GM13977 (cell line): ENCODE results near the gene ATP7B.

Source experiments
- DNase-seq: peaks from one replicate; pipeline ENCODE4 v3.0.0; 2012; ENCODE audit warnings: low spot score
- CTCF ChIP-seq: IDR thresholded peaks from 2 replicates; pipeline ENCODE4 v1.5.1; 2012; ENCODE audit warnings: mild to moderate bottlenecking, control low read depth; ENCODE audit not compliant: insufficient read depth; ENCODE audit errors: extremely low read depth, missing control alignments
- in situ Hi-C: fragments of 300-500 bp; cut with MboI; formaldehyde crosslinking; loops from one replicate; pipeline ENCODE4 v1.12.0; 2022; ENCODE audit warnings: low sequenced_read_pairs, low pct_unique_long_range_greater_than_20kb, mixed read lengths, inconsistent platforms; ENCODE audit not compliant: unreplicated experiment

Gene ATP7B

GRCh38 chr13:51981355-51981754, 29.9 kb downstream of the ATP7B start:
- TF ChIP-seq CTCF: no peak
- in situ Hi-C loops: no loop called here
- no peak for DNase-seq

DNA sequence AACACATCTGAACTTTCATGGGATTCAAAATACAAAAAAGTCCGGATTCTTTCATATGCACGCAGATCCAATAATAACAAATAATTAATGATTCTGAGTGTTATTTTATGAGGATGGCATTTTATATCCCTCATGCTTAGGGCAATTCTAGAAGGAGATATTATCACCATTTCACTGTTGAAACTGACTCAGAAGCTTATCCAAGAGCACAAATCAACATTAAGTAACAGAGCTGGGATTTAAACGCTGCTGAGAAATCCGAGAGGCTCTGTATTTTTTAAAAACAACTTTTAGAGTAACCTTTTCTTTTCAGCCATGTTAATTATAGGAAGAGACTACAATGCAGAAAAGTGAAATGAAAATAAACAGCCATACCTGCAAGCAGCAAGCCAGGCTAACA, 30.3 kb downstream of the ATP7B start:
- in situ Hi-C loops: no loop called here
- TF ChIP-seq CTCF: no peak
- DNase-seq: no peak

DNA sequence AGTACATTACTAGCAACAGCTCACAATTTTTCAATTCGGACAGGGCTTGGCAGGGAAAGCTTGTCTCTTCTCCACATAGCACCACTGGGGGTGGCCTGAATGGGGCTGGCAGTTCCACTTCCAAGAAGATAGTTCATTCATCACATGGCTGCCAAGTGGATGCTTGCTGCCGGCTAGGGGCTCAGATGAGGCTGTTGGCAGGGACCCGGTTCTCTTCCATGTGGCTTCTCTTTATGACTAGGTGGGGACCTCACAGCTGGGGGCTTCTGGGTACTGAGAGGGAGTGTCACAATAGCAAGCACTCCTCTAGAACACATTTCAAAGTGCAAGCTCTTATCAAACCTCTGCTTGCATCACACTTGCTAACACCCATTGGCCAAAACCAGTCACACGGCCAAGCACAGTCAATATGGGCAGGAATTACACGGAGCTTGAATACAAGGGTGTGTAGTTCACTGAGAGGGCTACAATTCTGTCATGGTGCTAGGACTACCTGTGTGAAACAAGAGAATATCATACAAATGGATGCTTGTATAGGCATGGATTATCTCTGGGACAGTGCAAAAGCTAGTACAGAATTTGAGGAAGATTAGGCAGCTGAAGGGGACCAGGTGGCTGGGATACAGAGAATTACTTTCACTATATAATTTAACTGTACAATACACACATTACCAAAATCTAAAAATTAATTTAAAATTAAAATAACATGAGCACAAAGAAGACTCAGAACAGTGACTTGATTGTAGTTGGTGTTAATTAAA, 32.3 kb downstream of the ATP7B start:
- in situ Hi-C loops: no loop called here
- TF ChIP-seq CTCF: no peak
- DNase-seq: no peak

- in situ Hi-C loops: no loop called here
- no peak for TF ChIP-seq CTCF
- DNase-seq: no peak
Measured at GRCh38 chr13:51977625-51978024, 33.6 kb downstream of the ATP7B start.

GRCh38 chr13:51976890-51977289, 34.4 kb downstream of the ATP7B start:
- no peak for DNase-seq
- in situ Hi-C loops: no loop called here
- TF ChIP-seq CTCF: no peak

DNA sequence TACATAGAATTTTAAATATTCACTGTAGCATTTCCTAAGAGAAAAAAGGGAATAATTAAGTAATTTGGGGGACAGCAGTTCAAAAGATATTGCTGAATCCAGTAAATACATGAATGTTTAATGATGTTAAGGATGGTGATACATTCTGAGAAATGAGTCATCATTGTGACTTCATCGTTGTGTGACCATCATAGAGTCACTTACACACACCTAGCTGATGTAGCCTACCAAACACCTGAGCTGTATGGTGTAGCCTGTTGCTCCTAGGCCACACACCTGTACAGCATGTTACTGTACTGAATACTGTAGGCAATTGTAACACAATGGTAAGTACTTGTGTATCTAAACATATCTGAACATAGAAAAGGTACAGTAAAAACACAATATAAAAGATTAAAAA, 34.8 kb downstream of the ATP7B start:
- DNase-seq: no peak
- no peak for TF ChIP-seq CTCF
- in situ Hi-C loops: no loop called here
